DND-41 (cell line): Measurements from ENCODE around the gene NCAPD2.

Experiments used
- EZH2 ChIP-seq: IDR thresholded peaks from 3 replicates; pipeline ENCODE4 v1.6.1; 2012; ENCODE audit warnings: borderline replicate concordance, low read depth, mild to moderate bottlenecking, moderate library complexity, low read length, inconsistent platforms; ENCODE audit not compliant: severe bottlenecking
- TF ChIP-seq, protein P1 (sequence below): IDR thresholded peaks from 2 replicates; pipeline ENCODE4 v1.5.1; 2012; ENCODE audit warnings: borderline replicate concordance, low read length, moderate library complexity, mild to moderate bottlenecking; ENCODE audit not compliant: poor library complexity, severe bottlenecking; ENCODE audit errors: extremely low read depth

DNA sequence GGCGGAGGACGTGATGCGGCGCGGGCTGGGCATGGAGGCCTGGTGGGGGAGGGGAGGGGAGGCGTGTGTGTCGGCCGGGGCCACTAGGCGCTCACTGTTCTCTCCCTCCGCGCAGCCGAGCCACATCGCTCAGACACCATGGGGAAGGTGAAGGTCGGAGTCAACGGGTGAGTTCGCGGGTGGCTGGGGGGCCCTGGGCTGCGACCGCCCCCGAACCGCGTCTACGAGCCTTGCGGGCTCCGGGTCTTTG lies 40.7 kb downstream of the NCAPD2 start:
- TF ChIP-seq EZH2, result no peak
- TF ChIP-seq, protein P1, sequence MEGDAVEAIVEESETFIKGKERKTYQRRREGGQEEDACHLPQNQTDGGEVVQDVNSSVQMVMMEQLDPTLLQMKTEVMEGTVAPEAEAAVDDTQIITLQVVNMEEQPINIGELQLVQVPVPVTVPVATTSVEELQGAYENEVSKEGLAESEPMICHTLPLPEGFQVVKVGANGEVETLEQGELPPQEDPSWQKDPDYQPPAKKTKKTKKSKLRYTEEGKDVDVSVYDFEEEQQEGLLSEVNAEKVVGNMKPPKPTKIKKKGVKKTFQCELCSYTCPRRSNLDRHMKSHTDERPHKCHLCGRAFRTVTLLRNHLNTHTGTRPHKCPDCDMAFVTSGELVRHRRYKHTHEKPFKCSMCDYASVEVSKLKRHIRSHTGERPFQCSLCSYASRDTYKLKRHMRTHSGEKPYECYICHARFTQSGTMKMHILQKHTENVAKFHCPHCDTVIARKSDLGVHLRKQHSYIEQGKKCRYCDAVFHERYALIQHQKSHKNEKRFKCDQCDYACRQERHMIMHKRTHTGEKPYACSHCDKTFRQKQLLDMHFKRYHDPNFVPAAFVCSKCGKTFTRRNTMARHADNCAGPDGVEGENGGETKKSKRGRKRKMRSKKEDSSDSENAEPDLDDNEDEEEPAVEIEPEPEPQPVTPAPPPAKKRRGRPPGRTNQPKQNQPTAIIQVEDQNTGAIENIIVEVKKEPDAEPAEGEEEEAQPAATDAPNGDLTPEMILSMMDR, result no peak
